ENCODE measurements around the gene FGF1. TPM values are rescaled to one million over a fixed set of nuclear protein-coding genes. Genes with fewer than 3 reads are reported as not detected.

Gene FGF1
- not detected for polyA plus RNA-seq

- H3K4me3 Mint-ChIP-seq = no peak within 1 kb of the TSS
- no peaks in the 10 kb centered on the region for H3K9me3 Mint-ChIP-seq
- peaks cover 4% of the 10 kb centered on the region for H3K27me3 Mint-ChIP-seq
- H3K36me3 Mint-ChIP-seq = peaks cover 5% of the 10 kb centered on the region
- H3K4me1 Mint-ChIP-seq = no peaks in the 10 kb centered on the region
- H3K27ac Mint-ChIP-seq = no peak within 1 kb of the TSS
Measured at GRCh38 chr5:142685418-142686209, at the start of gene FGF1. TSS of gene FGF1 (minus strand) at chr5:142686090. CDS start at chr5:142614127, 71,963 bp downstream.

- no peak overlapping the region for H3K27ac Mint-ChIP-seq
- H3K4me3 Mint-ChIP-seq = no peak overlapping the region
- no peaks in the 10 kb centered on the region for H3K9me3 Mint-ChIP-seq
- peaks cover 4% of the 10 kb centered on the region for H3K36me3 Mint-ChIP-seq
- peaks cover 0 to 3% (median 0%) of the 10 kb centered on the region in 3 donors for H3K4me1 Mint-ChIP-seq
- peaks cover 5% of the 10 kb centered on the region for H3K27me3 Mint-ChIP-seq
Measured at GRCh38 chr5:142727735-142728047, 41.8 kb upstream of the FGF1 start.

GRCh38 chr5:142726188-142726731, 40.4 kb upstream of the FGF1 start:
- no peak overlapping the region for H3K4me3 Mint-ChIP-seq
- no peaks in the 10 kb centered on the region for H3K9me3 Mint-ChIP-seq
- no peak overlapping the region for H3K27ac Mint-ChIP-seq
- peaks cover 4% of the 10 kb centered on the region for H3K36me3 Mint-ChIP-seq
- peaks cover 3% of the 10 kb centered on the region for H3K27me3 Mint-ChIP-seq
- peaks cover 0 to 3% (median 0%) of the 10 kb centered on the region in 3 donors for H3K4me1 Mint-ChIP-seq

- Mint-ChIP-seq H3K27ac (no peak overlapping the region), H3K4me1 (peaks cover 0 to 3% (median 0%) of the 10 kb centered on the region in 3 donors), H3K36me3 (peaks cover 4% of the 10 kb centered on the region), H3K27me3 (peaks cover 3% of the 10 kb centered on the region), H3K4me3 (no peak overlapping the region), H3K9me3 (no peaks in the 10 kb centered on the region)
Measured at GRCh38 chr5:142725231-142726187, 39.6 kb upstream of the FGF1 start.

GRCh38 chr5:142724821-142725220, 38.9 kb upstream of the FGF1 start:
- H3K9me3 Mint-ChIP-seq = no peaks in the 10 kb centered on the region
- no peak overlapping the region for H3K27ac Mint-ChIP-seq
- H3K36me3 Mint-ChIP-seq = peaks cover 4% of the 10 kb centered on the region
- peaks cover 3% of the 10 kb centered on the region for H3K27me3 Mint-ChIP-seq
- H3K4me1 Mint-ChIP-seq = peaks cover 0 to 3% (median 0%) of the 10 kb centered on the region in 3 donors
- H3K4me3 Mint-ChIP-seq = no peak overlapping the region

GRCh38 chr5:142722896-142723295, 37.0 kb upstream of the FGF1 start:
- H3K27me3 Mint-ChIP-seq = peaks cover 12% of the 10 kb centered on the region
- peaks cover 4% of the 10 kb centered on the region for H3K36me3 Mint-ChIP-seq
- H3K9me3 Mint-ChIP-seq = no peaks in the 10 kb centered on the region
- H3K4me1 Mint-ChIP-seq = peaks cover 0 to 3% (median 0%) of the 10 kb centered on the region in 3 donors
- no peak overlapping the region for H3K27ac Mint-ChIP-seq
- no peak overlapping the region for H3K4me3 Mint-ChIP-seq

GRCh38 chr5:142722146-142722545, 36.3 kb upstream of the FGF1 start:
- Mint-ChIP-seq H3K4me3 (no peak overlapping the region), H3K9me3 (no peaks in the 10 kb centered on the region), H3K27ac (no peak overlapping the region), H3K27me3 (peaks cover 18% of the 10 kb centered on the region), H3K4me1 (peaks cover 0 to 3% (median 0%) of the 10 kb centered on the region in 3 donors), H3K36me3 (peaks cover 4% of the 10 kb centered on the region)

GRCh38 chr5:142720641-142721271, 34.9 kb upstream of the FGF1 start:
- Mint-ChIP-seq H3K4me1 (no peaks in the 10 kb centered on the region), H3K4me3 (no peak overlapping the region), H3K9me3 (no peaks in the 10 kb centered on the region), H3K27me3 (peaks cover 18% of the 10 kb centered on the region), H3K36me3 (peaks cover 4% of the 10 kb centered on the region), H3K27ac (no peak overlapping the region)

GRCh38 chr5:142719836-142720370, 34.0 kb upstream of the FGF1 start:
- Mint-ChIP-seq H3K4me1 (no peaks in the 10 kb centered on the region), H3K9me3 (no peaks in the 10 kb centered on the region), H3K4me3 (no peak overlapping the region), H3K27me3 (peaks cover 22% of the 10 kb centered on the region), H3K27ac (no peak overlapping the region), H3K36me3 (peaks cover 4% of the 10 kb centered on the region)

- Mint-ChIP-seq H3K9me3 (no peaks in the 10 kb centered on the region), H3K36me3 (no peaks in the 10 kb centered on the region), H3K27ac (no peak overlapping the region)
Measured at GRCh38 chr5:142717582-142718215, 31.8 kb upstream of the FGF1 start.

GRCh38 chr5:142716963-142717362, 31.1 kb upstream of the FGF1 start:
- H3K36me3 Mint-ChIP-seq = no peaks in the 10 kb centered on the region
- peaks cover 22% of the 10 kb centered on the region for H3K27me3 Mint-ChIP-seq
- no peak overlapping the region for H3K4me3 Mint-ChIP-seq
- H3K4me1 Mint-ChIP-seq = peaks cover 0 to 3% (median 0%) of the 10 kb centered on the region in 3 donors
- H3K9me3 Mint-ChIP-seq = no peaks in the 10 kb centered on the region
- no peak overlapping the region for H3K27ac Mint-ChIP-seq

More at GRCh38 chr5:142717582-142718215, 31.8 kb upstream of the FGF1 start:
- no peak overlapping the region for H3K4me3 Mint-ChIP-seq
- H3K27me3 Mint-ChIP-seq = peaks cover 22% of the 10 kb centered on the region
- peaks cover 0 to 3% (median 0%) of the 10 kb centered on the region in 3 donors for H3K4me1 Mint-ChIP-seq

GRCh38 chr5:142715291-142715690, 29.4 kb upstream of the FGF1 start:
- Mint-ChIP-seq H3K4me3 (no peak overlapping the region), H3K27ac (no peak overlapping the region), H3K4me1 (peaks cover 0 to 3% (median 0%) of the 10 kb centered on the region in 3 donors), H3K27me3 (peaks cover 22% of the 10 kb centered on the region), H3K9me3 (no peaks in the 10 kb centered on the region), H3K36me3 (peaks cover 2% of the 10 kb centered on the region)

GRCh38 chr5:142713121-142713706, 27.3 kb upstream of the FGF1 start:
- H3K4me1 Mint-ChIP-seq = peaks cover 0 to 3% (median 0%) of the 10 kb centered on the region in 3 donors
- no peak overlapping the region for H3K27ac Mint-ChIP-seq
- peak overlapping the region; percentile 37 to 90 (median 80) for H3K4me3 Mint-ChIP-seq
- peaks cover 13% of the 10 kb centered on the region for H3K27me3 Mint-ChIP-seq
- H3K36me3 Mint-ChIP-seq = peaks cover 4% of the 10 kb centered on the region
- H3K9me3 Mint-ChIP-seq = no peaks in the 10 kb centered on the region

- H3K4me3 Mint-ChIP-seq = no peak overlapping the region
- peaks cover 14% of the 10 kb centered on the region for H3K27me3 Mint-ChIP-seq
- no peaks in the 10 kb centered on the region for H3K4me1 Mint-ChIP-seq
- peaks cover 0 to 1% (median 1%) of the 10 kb centered on the region in 3 donors for H3K9me3 Mint-ChIP-seq
- no peaks in the 10 kb centered on the region for H3K36me3 Mint-ChIP-seq
- H3K27ac Mint-ChIP-seq = no peak overlapping the region
Measured at GRCh38 chr5:142703153-142703552, 17.3 kb upstream of the FGF1 start.

All from IgD-negative memory B cell (primary cell).